ENCODE measurements around the gene EP400.

The EP400 gene

GRCh38 chr12:131987552-131987951, 37.8 kb downstream of the EP400 start:
- no peak overlapping the region for H3K27ac ChIP-seq (ENCODE audit: insufficient read depth, low read depth, low read length, poor library complexity, severe bottlenecking)
- WGBS, 2 experiments: 95 to 97% methylated on average over 8 of the region's 8 CpGs
- no peaks in the 10 kb centered on the region for H3K27me3 ChIP-seq (ENCODE audit: control insufficient read depth, insufficient read depth, low read length, poor library complexity, severe bottlenecking)
- H3K4me3 ChIP-seq (ENCODE audit: insufficient read depth, low read depth, low read length): no peak overlapping the region
- peaks cover 45% of the 10 kb centered on the region for H3K4me1 ChIP-seq (ENCODE audit: control insufficient read depth, insufficient read depth, low read length)
- no peaks in the 10 kb centered on the region for H3K9me3 ChIP-seq (ENCODE audit: control insufficient read depth, low read length)
- peaks cover 24% of the 10 kb centered on the region for H3K36me3 ChIP-seq (ENCODE audit: control insufficient read depth, insufficient read depth, low read length)

- WGBS, 2 experiments: 87 to 92% methylated on average over 8 of the region's 8 CpGs
- no peak overlapping the region for H3K27ac ChIP-seq (ENCODE audit: insufficient read depth, low read depth, low read length, poor library complexity, severe bottlenecking)
- H3K36me3 ChIP-seq (ENCODE audit: control insufficient read depth, insufficient read depth, low read length): peaks cover 31% of the 10 kb centered on the region
- no peak overlapping the region for H3K4me3 ChIP-seq (ENCODE audit: insufficient read depth, low read depth, low read length)
- H3K4me1 ChIP-seq (ENCODE audit: control insufficient read depth, insufficient read depth, low read length): peaks cover 45% of the 10 kb centered on the region
- H3K9me3 ChIP-seq (ENCODE audit: control insufficient read depth, low read length): no peaks in the 10 kb centered on the region
- H3K27me3 ChIP-seq (ENCODE audit: control insufficient read depth, insufficient read depth, low read length, poor library complexity, severe bottlenecking): no peaks in the 10 kb centered on the region
Measured at GRCh38 chr12:131988054-131988796, 38.5 kb downstream of the EP400 start.

- H3K4me3 ChIP-seq (ENCODE audit: insufficient read depth, low read depth, low read length): no peak overlapping the region
- no peak overlapping the region for H3K27ac ChIP-seq (ENCODE audit: insufficient read depth, low read depth, low read length, poor library complexity, severe bottlenecking)
- H3K9me3 ChIP-seq (ENCODE audit: control insufficient read depth, low read length): no peaks in the 10 kb centered on the region
- no peaks in the 10 kb centered on the region for H3K27me3 ChIP-seq (ENCODE audit: control insufficient read depth, insufficient read depth, low read length, poor library complexity, severe bottlenecking)
- peaks cover 34% of the 10 kb centered on the region for H3K36me3 ChIP-seq (ENCODE audit: control insufficient read depth, insufficient read depth, low read length)
- H3K4me1 ChIP-seq (ENCODE audit: control insufficient read depth, insufficient read depth, low read length): peaks cover 45% of the 10 kb centered on the region
- WGBS, 2 experiments: 89 to 90% methylated on average over 12 of the region's 12 CpGs
Measured at GRCh38 chr12:131989021-131989420, 39.3 kb downstream of the EP400 start.

- Histone ChIP-seq H3K27me3 (ENCODE audit: control insufficient read depth, insufficient read depth, low read length, poor library complexity, severe bottlenecking) (no peaks in the 10 kb centered on the region), H3K4me1 (ENCODE audit: control insufficient read depth, insufficient read depth, low read length) (peaks cover 45% of the 10 kb centered on the region), H3K36me3 (ENCODE audit: control insufficient read depth, insufficient read depth, low read length) (peaks cover 42% of the 10 kb centered on the region), H3K27ac (ENCODE audit: insufficient read depth, low read depth, low read length, poor library complexity, severe bottlenecking) (peak overlapping the region; percentile 78), H3K4me3 (ENCODE audit: insufficient read depth, low read depth, low read length) (no peak overlapping the region), H3K9me3 (ENCODE audit: control insufficient read depth, low read length) (no peaks in the 10 kb centered on the region)
- 18 to 19% methylated on average over 20 to 23 of the region's 24 CpGs for WGBS, 2 experiments
Measured at GRCh38 chr12:131990066-131990979, 40.6 kb downstream of the EP400 start.

GRCh38 chr12:131990980-131991305, 41.2 kb downstream of the EP400 start:
- Histone ChIP-seq H3K4me1 (ENCODE audit: control insufficient read depth, insufficient read depth, low read length) (peaks cover 45% of the 10 kb centered on the region), H3K9me3 (ENCODE audit: control insufficient read depth, low read length) (no peaks in the 10 kb centered on the region), H3K27ac (ENCODE audit: insufficient read depth, low read depth, low read length, poor library complexity, severe bottlenecking) (peak overlapping the region; percentile 78), H3K27me3 (ENCODE audit: control insufficient read depth, insufficient read depth, low read length, poor library complexity, severe bottlenecking) (no peaks in the 10 kb centered on the region), H3K4me3 (ENCODE audit: insufficient read depth, low read depth, low read length) (no peak overlapping the region), H3K36me3 (ENCODE audit: control insufficient read depth, insufficient read depth, low read length) (peaks cover 39% of the 10 kb centered on the region)
- WGBS, 2 experiments: 26 to 32% methylated on average over 9 of the region's 9 CpGs

GRCh38 chr12:131991816-131992430, 42.2 kb downstream of the EP400 start:
- H3K27ac ChIP-seq (ENCODE audit: insufficient read depth, low read depth, low read length, poor library complexity, severe bottlenecking): no peak overlapping the region
- no peaks in the 10 kb centered on the region for H3K9me3 ChIP-seq (ENCODE audit: control insufficient read depth, low read length)
- H3K27me3 ChIP-seq (ENCODE audit: control insufficient read depth, insufficient read depth, low read length, poor library complexity, severe bottlenecking): no peaks in the 10 kb centered on the region
- peaks cover 39% of the 10 kb centered on the region for H3K36me3 ChIP-seq (ENCODE audit: control insufficient read depth, insufficient read depth, low read length)
- 81 to 83% methylated on average over 11 of the region's 11 CpGs for WGBS, 2 experiments
- peaks cover 42% of the 10 kb centered on the region for H3K4me1 ChIP-seq (ENCODE audit: control insufficient read depth, insufficient read depth, low read length)
- no peak overlapping the region for H3K4me3 ChIP-seq (ENCODE audit: insufficient read depth, low read depth, low read length)

GRCh38 chr12:131994589-131994988, 44.8 kb downstream of the EP400 start:
- 93 to 97% methylated on average over 3 to 4 of the region's 4 CpGs for whole genome bisulfite sequencing, 2 experiments
- no peaks in the 10 kb centered on the region for H3K27me3 ChIP-seq (ENCODE audit: control insufficient read depth, insufficient read depth, low read length, poor library complexity, severe bottlenecking)
- H3K27ac ChIP-seq (ENCODE audit: insufficient read depth, low read depth, low read length, poor library complexity, severe bottlenecking): no peak overlapping the region
- peaks cover 28% of the 10 kb centered on the region for H3K36me3 ChIP-seq (ENCODE audit: control insufficient read depth, insufficient read depth, low read length)
- no peaks in the 10 kb centered on the region for H3K9me3 ChIP-seq (ENCODE audit: control insufficient read depth, low read length)
- H3K4me1 ChIP-seq (ENCODE audit: control insufficient read depth, insufficient read depth, low read length): peaks cover 26% of the 10 kb centered on the region
- H3K4me3 ChIP-seq (ENCODE audit: insufficient read depth, low read depth, low read length): no peak overlapping the region

GRCh38 chr12:132000286-132000872, 50.6 kb downstream of the EP400 start:
- Histone ChIP-seq H3K27ac (ENCODE audit: insufficient read depth, low read depth, low read length, poor library complexity, severe bottlenecking) (no peak overlapping the region), H3K36me3 (ENCODE audit: control insufficient read depth, insufficient read depth, low read length) (peaks cover 1% of the 10 kb centered on the region), H3K9me3 (ENCODE audit: control insufficient read depth, low read length) (no peaks in the 10 kb centered on the region), H3K4me1 (ENCODE audit: control insufficient read depth, insufficient read depth, low read length) (no peaks in the 10 kb centered on the region), H3K27me3 (ENCODE audit: control insufficient read depth, insufficient read depth, low read length, poor library complexity, severe bottlenecking) (no peaks in the 10 kb centered on the region), H3K4me3 (ENCODE audit: insufficient read depth, low read depth, low read length) (no peak overlapping the region)
- 100% methylated on average over 1 of the region's 1 CpG; no CpG with 5 or more reads in 1 of the 2 experiments for WGBS, 2 experiments

- Histone ChIP-seq H3K4me1 (ENCODE audit: control insufficient read depth, insufficient read depth, low read length) (no peaks in the 10 kb centered on the region), H3K4me3 (ENCODE audit: insufficient read depth, low read depth, low read length) (no peak overlapping the region)
- WGBS, 2 experiments: 97 to 100% methylated on average over 1 of the region's 1 CpG
Measured at GRCh38 chr12:132003846-132004245, 54.1 kb downstream of the EP400 start.

GRCh38 chr12:132004946-132005345, 55.2 kb downstream of the EP400 start:
- no peaks in the 10 kb centered on the region for H3K27me3 ChIP-seq (ENCODE audit: control insufficient read depth, insufficient read depth, low read length, poor library complexity, severe bottlenecking)
- no peak overlapping the region for H3K4me3 ChIP-seq (ENCODE audit: insufficient read depth, low read depth, low read length)
- WGBS, 2 experiments: 96 to 97% methylated on average over 9 of the region's 10 CpGs
- no peak overlapping the region for H3K27ac ChIP-seq (ENCODE audit: insufficient read depth, low read depth, low read length, poor library complexity, severe bottlenecking)
- no peaks in the 10 kb centered on the region for H3K9me3 ChIP-seq (ENCODE audit: control insufficient read depth, low read length)
- peaks cover 19% of the 10 kb centered on the region for H3K36me3 ChIP-seq (ENCODE audit: control insufficient read depth, insufficient read depth, low read length)
- H3K4me1 ChIP-seq (ENCODE audit: control insufficient read depth, insufficient read depth, low read length): no peaks in the 10 kb centered on the region

More at GRCh38 chr12:132003846-132004245, 54.1 kb downstream of the EP400 start:
- H3K9me3 ChIP-seq (ENCODE audit: control insufficient read depth, low read length): no peaks in the 10 kb centered on the region
- H3K27me3 ChIP-seq (ENCODE audit: control insufficient read depth, insufficient read depth, low read length, poor library complexity, severe bottlenecking): no peaks in the 10 kb centered on the region
- H3K27ac ChIP-seq (ENCODE audit: insufficient read depth, low read depth, low read length, poor library complexity, severe bottlenecking): no peak overlapping the region
- H3K36me3 ChIP-seq (ENCODE audit: control insufficient read depth, insufficient read depth, low read length): peaks cover 19% of the 10 kb centered on the region
